ENCODE data around the gene URAD.

Gene URAD

DNA sequence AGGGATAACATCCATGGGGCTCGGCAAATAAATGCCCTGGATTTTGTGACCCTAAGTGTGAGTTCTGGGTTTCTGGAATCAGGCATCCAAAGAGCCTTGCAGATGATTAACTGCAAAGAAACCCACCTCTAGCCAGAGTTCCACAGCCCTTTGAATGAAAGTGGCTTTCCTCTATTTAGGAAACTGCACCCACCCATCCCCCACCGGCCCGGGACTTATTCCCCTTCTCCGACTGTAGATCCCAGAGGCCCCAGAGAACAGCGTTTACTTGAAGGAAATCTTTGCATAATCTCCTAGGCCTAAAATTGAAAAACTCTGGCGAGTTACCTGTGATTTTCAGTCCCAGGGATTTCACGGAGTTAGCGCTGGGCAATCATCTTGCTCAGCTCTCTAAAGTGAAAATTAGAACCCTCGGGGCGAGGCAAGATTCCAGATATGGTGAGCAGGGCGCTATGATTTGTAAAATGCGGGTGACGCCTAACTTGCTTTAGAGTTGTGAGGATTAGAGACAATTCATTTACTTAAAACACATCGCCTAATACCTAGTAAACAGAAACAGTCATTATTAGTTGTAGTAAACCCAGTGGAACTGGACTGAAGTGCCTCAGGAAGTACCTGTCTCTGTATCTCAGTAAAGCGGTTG, 9.4 kb downstream of the URAD start:
- no peak for DNase-seq (ENCODE audit: low read depth)
- TF ChIP-seq, protein P1, sequence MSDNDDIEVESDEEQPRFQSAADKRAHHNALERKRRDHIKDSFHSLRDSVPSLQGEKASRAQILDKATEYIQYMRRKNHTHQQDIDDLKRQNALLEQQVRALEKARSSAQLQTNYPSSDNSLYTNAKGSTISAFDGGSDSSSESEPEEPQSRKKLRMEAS (IDR thresholded peaks at IDR 0.05; ENCODE audit: low read depth, low read length), result no peak
- no peak for TF ChIP-seq MYC (IDR thresholded peaks at IDR 0.05; ENCODE audit: low read depth, low read length)
- TF ChIP-seq, protein P2, sequence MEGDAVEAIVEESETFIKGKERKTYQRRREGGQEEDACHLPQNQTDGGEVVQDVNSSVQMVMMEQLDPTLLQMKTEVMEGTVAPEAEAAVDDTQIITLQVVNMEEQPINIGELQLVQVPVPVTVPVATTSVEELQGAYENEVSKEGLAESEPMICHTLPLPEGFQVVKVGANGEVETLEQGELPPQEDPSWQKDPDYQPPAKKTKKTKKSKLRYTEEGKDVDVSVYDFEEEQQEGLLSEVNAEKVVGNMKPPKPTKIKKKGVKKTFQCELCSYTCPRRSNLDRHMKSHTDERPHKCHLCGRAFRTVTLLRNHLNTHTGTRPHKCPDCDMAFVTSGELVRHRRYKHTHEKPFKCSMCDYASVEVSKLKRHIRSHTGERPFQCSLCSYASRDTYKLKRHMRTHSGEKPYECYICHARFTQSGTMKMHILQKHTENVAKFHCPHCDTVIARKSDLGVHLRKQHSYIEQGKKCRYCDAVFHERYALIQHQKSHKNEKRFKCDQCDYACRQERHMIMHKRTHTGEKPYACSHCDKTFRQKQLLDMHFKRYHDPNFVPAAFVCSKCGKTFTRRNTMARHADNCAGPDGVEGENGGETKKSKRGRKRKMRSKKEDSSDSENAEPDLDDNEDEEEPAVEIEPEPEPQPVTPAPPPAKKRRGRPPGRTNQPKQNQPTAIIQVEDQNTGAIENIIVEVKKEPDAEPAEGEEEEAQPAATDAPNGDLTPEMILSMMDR (IDR thresholded peaks at IDR 0.05; ENCODE audit: low read depth, low read length), result no peak
- no peak for TF ChIP-seq POLR2A (IDR thresholded peaks at IDR 0.05; ENCODE audit: extremely low read depth, insufficient read length)
- H3K4me3 ChIP-seq (ENCODE audit: low read depth, low read length), result no peak overlapping the region

DNA sequence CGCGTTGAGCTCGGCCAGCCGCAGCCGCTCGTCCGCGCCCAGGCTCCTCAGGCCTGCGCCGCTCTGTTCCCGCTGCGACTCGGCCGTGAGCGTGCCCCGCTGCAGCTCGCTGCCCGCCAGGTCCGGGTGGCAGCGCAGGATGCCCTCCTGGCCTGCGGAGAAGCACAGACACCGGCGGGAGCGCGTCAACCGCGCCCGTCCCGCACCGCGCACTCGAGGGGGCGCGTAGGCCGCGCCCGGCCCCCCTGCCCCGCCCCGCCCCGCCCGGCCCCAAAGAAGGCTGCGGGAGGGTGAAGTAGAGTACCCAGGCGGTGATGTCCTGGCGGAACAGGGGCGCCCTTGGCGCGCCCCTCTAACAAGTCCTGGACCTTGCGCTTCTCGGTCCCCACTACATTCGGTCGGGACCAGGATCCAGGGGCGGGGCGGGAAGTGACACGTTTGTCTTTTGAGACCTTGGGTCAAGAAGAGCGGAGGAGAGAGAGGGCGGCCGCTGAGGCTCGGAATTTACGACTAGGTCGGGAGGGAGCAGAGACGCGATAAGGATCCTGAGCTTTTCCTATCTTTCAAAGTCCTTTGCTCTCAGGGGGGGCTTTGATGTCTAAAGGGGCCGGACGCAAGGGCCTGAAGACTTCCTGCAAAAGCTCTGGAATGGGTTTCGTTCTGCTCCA, 10.1 kb downstream of the URAD start:
- TF ChIP-seq, protein P2 (IDR thresholded peaks at IDR 0.05; ENCODE audit: low read depth, low read length), result no peak
- no peak for TF ChIP-seq MYC (IDR thresholded peaks at IDR 0.05; ENCODE audit: low read depth, low read length)
- no peak overlapping the region for H3K4me3 ChIP-seq (ENCODE audit: low read depth, low read length)
- no peak for DNase-seq (ENCODE audit: low read depth)

DNA sequence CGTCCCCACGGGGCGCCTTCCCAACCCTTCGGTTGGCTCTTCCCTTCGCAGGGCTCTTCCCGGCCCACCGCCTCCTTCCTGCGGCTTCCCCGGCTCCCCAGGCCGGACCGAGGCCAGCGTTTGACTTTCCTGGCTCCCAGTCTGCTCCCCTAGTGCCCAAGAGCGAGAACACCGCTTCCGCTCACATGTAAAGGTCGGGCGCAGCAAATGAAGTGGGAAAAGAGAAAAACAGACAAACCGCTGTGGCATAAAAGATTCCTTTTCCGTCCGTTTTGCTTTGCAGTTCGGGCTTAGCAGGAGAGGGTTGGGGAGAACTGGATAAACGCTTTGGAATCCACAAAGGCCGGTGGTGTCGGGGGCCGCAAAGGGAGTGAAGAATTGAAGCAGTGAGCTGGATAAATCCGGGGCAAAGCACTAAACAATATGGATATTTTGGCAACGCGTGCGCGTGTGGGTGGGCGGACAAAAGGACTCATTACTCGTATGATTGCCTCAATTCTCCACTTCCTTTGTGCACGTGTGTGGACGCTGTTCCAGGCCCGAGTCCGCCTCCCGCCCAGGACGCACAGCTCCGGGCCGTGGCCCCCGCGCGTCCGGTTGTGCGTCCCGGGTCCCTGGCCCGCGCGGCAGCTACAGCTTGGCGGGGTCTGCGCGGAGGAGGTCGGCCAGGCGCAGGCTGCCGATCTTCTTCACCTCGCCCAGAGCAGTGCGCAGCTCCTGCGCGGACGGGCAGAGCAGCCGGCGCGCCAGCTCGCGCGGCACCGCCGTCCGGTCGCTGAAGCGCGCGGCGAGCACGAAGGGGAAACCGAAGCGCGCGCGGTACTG, 10.8 kb downstream of the URAD start:
- TF ChIP-seq, protein P2 (IDR thresholded peaks at IDR 0.05; ENCODE audit: low read depth, low read length), result no peak
- TF ChIP-seq POLR2A (IDR thresholded peaks at IDR 0.05; ENCODE audit: extremely low read depth, insufficient read length) (no peak), MYC (IDR thresholded peaks at IDR 0.05; ENCODE audit: low read depth, low read length) (no peak)
- TF ChIP-seq, protein P1 (IDR thresholded peaks at IDR 0.05; ENCODE audit: low read depth, low read length), result no peak
- H3K4me3 ChIP-seq (ENCODE audit: low read depth, low read length), result no peak overlapping the region
- no peak for DNase-seq (ENCODE audit: low read depth)

DNA sequence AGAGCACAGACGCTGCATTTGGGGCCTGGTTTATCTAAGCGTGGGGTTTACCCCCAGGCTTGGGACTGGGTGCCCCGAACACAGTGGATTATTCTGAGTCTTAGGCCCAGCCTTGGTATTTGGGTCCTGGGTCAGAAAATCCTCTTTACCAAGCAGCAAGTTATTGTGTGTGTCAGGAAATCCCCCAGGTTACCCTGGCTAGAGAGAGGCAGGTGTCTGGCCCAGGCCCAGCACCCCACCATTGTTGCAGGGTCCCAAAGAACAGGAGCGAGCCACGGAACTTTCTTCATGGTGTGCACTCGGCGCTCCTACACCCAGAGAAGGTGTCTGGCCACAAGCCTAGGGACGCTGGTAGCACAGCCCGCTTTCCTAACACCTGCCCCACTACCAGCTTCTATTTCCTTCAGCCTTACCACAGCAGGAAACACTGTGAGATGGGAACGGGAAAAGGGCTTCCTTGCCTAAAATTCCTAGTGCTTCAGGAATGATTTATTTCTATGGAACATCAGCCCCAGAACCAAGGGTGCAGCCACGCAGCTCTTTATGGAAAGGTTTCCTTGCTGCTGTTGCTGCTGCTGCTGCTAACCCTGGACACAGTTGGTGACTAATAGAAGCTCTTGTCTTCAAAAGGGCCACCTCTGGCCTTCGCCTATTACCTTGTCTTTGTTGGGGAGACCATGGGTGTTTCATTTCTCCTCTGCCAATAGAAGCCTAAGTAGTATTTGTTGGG, 12.0 kb downstream of the URAD start:
- no peak for TF ChIP-seq MYC (IDR thresholded peaks at IDR 0.05; ENCODE audit: low read depth, low read length)
- TF ChIP-seq, protein P2 (IDR thresholded peaks at IDR 0.05; ENCODE audit: low read depth, low read length), result no peak
- TF ChIP-seq, protein P1 (IDR thresholded peaks at IDR 0.05; ENCODE audit: low read depth, low read length), result no peak
- no peak for TF ChIP-seq POLR2A (IDR thresholded peaks at IDR 0.05; ENCODE audit: extremely low read depth, insufficient read length)
- no peak for DNase-seq (ENCODE audit: low read depth)
- no peak overlapping the region for H3K4me3 ChIP-seq (ENCODE audit: low read depth, low read length)

DNA sequence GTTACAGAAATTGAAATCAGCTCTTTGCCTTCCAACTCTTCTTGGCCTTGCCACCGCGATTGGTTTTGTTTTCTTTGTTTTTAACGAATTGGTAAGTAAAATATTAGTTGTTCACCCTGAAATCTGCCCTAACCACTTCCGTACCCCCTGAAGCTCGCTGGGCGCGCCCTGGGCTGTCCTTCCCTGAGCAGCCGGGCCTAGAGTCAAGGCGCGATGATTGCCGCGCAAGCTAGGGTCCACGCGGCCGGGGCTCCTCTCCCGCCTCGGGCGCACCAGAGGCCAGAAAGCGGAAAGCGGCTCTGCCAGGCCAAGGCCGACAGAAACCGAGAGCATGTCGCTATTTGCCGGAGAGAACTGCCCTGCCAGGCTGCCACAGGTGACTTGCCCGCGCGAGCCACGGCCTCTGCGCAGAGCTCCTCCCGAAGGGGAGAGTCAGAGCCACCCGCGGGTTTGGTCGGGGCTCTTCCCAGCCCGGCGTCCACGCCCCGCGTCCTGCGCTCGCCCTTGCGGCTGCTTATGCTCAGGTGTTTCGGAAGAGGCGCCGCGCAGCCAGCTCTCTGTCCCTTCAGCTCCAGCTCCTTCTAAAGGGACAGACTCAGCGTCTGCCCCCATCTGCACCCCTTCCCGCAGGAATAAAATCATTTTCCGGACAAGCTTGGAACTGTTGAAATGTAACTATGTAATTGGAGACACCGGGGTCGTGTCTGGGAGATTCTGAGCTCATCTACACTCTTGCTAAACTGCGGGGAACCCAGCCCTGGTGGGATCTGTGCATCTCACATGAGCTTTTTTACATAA, 12.7 kb downstream of the URAD start:
- no peak for DNase-seq (ENCODE audit: low read depth)
- no peak overlapping the region for H3K4me3 ChIP-seq (ENCODE audit: low read depth, low read length)
- TF ChIP-seq MYC (IDR thresholded peaks at IDR 0.05; ENCODE audit: low read depth, low read length) (no peak), POLR2A (IDR thresholded peaks at IDR 0.05; ENCODE audit: extremely low read depth, insufficient read length) (no peak)
- TF ChIP-seq, protein P2 (IDR thresholded peaks at IDR 0.05; ENCODE audit: low read depth, low read length), result no peak
- TF ChIP-seq, protein P1 (IDR thresholded peaks at IDR 0.05; ENCODE audit: low read depth, low read length), result no peak

All from NB4 (cell line).